Islet precursor cell (in vitro differentiated cells): ENCODE data around the gene ERC2.

ENCODE experiments used
- DNase-seq: peaks from one replicate; pipeline ENCODE4 v3.0.0-alpha.2; 2018

The ERC2 gene

DNA sequence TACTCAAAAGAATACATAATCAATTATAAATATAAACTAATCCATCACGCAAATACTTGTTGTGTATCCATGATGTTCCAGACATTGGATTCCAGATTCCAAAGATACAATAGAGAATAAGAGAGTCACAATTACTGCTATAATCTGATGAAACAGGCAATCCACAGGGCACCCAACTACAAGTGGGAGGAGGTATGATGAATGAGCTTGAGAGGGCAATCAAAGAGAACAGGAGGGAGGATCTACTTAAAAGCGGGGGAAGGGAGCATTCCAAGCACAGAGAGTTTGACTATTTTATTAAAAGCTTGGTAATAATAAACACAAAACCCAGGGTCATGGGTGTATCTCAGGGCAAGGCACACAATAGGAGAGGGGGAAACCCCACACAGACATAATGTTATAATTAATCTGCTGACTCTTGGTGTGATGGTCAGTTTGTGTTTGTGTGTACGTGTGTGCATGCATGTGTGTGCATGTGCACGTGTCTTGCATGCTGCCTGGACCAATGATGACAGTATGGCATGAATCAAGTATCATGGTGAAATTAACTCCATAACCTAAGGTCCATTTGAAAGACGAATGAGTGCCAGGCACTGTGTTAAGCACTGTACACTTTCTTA, 655.8 kb downstream of the ERC2 start:
- no peak for DNase-seq

DNA sequence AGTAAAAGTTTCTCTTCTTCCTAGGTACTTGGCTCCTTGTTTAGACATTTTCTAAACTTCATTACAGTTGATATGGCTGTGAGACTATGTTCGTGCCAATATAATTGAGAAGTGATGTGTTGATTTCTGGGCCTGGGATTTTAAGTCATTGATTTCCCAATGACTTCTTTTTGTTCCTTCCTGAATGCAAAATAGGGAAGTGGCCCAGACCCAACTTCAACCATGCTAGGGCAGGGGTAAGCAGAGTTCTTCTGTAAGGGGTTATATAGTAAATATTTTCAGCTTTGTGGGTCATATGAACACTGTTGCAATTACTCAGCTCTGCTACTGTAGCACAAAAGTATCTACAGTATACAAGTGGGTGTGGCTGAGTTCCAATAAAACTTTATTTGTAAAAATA, 661.1 kb downstream of the ERC2 start:
- DNase-seq, result no peak

DNA sequence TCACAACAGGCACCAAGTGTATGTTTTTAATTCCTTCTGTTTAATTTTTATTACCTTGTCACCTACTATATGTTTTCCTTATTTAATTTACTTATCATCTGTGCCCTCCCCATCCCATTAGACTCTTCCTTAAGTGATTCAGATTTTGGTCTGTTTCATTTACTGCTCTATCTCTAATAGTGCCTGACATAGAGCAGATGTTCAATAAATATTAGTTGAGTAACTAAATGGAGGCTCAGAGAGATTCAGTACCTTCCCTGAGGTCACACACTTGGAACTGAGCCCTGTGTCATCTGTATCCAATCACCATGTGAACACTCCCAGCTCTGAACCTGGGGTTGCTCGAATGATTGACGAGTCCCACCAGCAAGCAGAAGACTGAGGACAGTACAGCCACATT, 663.1 kb downstream of the ERC2 start:
- no peak for DNase-seq

DNA sequence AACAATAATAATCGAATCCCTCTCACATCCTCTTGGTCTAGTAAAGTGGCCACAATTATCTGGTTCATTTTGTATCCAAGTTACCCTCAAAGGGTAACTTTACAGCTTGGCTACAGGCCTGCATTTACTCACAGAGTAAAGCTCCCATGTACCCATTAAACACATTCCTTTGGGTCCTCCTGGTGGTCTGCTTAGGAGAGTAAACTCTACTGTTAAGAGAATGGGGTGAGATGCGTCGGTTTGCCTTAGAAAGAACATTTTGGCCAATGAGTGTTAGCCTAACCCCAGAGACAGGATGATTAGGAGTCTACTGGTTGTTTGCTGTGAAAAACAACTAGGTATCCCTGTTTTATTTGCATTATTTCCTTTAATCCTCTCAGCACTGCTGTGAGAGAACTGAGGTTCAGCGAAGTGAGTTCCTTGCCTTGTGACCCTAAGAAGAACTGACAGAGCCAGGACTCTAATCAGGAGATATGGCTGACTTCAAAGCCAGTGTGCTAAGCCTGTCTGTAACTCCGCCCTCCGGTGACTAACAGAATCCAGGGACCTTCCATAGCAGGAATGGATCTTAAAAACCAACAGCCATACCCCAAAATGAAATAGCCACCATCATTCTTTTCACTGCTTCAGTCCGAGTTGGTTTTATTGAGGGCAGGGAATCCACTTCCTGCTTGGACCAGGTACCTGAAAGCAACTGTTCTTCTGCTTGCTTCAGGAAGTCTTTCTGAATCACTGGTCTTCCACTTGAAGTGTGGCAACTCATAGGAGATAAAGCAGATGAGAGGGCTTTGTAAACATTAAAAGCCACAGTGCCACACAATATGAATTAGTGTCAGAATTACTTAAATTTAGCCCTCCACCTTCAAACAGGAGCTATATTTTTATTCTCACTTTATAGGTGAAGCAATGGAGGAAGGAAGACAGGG, 663.8 kb downstream of the ERC2 start:
- DNase-seq, result no peak

DNA sequence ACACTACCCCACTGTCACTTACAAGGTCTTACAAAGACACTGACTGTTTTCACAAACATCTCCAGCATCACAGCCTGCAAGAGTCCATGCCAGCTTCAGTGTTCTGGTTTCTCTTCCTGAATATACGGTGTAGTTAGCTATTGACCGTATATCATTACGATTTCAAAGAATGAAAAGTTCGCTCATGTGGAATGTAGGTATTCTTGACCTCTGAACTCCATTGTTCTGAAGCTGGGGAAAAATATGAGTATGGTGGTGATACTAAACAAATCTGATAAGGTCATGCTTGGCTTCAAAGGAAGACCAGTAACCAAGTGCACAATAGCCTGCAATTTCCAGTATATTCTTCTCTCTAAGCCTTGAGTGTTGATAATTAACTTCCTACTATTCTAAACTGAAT, 665.5 kb downstream of the ERC2 start:
- DNase-seq, result no peak

DNA sequence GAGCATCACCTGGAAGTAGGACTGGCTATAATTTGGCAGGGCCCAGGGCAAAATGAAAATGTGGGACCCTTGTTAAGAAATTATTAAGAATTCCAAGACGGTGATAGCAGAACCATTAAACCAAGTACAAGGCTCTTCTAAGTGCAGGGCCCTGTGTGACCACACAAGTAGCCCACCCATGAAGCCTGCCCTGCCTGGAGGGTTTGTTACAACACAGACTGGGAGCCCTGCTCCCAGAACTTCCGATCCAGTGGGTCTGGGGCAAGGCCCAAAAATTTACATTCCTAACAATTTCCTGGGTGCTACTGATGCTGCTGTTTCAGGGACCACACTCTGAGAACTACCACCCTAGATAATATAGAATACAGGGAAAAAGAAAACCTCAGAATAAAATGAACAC, 666.6 kb downstream of the ERC2 start:
- no peak for DNase-seq

DNA sequence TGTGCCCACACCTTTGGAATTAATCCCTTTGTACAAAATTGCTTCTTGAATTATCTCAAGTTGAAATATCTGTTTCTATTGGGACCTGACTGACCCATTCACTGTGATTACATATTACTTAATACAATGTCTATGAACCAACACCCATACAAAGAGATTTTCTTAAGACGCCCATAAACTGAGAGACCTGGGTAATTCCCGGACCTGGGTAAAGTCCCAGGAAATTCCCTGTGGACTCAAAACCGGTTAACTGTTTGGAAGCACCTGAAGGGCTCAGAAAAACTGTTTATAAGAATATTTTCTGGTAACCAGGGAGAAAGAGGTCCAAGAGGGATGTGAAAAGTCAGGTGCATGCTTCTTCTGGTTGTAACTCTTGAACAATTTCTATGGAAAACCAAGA, 667.2 kb downstream of the ERC2 start:
- DNase-seq, result no peak

DNA sequence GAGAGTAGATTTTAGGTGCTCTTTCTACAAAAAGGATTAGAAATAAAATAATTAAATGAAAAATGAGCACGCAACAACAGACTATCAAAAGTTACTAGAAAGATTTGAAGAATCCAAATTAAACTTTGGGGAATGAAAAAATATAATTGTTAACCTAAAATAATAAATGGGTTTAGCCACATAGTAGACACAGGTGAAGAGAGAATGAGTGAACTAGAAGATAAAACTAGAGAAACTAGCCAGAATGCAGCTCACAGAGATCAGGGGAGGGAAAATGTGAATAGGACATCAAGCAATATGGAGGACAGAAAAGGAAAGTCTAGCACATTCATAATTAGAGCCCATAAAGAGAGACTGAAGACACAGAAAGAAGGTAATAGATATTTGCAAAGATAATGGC, 670.5 kb downstream of the ERC2 start:
- DNase-seq, result no peak

DNA sequence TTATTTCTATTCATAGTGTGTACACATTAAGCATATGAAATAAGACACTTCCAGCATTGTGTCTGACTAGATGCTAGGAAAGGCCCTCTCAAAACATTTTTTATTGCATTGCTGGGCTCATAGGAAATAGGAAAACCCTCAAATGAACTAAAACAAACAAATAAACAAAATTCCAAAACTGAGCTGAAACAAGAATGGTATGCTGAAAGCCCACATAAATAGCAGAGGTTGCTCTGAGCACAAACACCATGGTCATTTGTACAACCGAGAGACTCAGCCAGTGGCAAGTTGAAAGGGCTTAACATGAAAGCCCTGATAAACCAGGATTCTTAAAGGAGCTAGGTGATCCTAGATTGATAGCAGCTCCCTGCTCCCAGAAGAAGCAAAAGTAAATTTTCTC, 671.2 kb downstream of the ERC2 start:
- no peak for DNase-seq

DNA sequence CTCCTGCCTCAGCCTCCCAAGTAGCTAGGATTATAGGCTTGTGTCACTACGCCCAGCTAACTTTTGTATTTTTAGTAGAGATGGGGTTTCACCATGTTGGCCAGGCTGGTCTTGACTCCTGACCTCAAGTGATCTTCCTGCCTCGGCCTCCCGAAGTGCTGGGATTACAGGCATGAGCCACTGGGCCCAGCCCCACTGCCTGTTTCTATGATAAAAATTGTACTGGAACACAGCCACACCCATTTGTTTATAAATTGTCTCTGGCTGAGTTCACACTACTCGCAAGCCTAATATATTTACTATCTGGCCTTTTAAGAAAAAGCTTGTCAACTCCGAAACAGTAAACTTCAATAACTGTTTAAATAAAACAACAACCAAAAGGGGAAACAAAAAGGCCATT, 671.7 kb downstream of the ERC2 start:
- DNase-seq, result no peak

DNA sequence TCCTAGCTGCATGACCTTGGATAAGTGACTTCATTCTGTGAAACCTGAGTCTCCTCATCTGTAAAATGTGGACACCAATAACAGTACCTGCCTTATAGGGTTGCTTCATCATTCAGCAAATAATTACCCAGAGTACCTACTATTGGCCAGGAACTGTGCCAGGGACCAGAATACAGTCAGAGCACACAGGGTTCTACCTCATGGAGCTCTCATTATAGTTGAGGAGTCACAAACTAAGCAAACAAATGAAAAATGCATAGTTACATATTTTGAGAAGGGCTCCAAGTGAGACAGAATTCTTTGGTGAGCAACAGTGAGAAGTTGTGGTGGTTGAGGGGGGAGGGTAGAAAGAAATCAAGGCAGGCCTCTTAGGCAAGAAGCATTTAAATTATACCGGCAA, 672.5 kb downstream of the ERC2 start:
- no peak for DNase-seq

DNA sequence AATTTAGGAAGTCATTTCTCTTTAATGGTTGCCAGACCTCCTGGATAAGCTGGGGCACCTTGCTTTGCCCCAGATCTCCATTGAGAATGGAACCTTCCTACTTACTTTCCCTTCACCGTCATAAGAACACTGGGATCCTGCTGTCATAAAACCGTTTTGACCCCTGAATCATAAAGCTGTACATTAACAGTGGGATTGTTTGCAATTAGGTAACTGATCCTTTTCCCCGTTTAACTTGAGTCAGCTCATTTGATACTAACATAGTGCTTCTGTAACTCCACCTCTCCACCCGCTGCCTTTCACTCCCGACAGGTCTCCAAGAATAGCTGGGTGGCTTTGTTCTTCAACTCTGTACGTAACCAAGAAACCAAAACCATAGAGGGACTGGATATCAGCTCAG, 673.0 kb downstream of the ERC2 start:
- DNase-seq, result no peak

DNA sequence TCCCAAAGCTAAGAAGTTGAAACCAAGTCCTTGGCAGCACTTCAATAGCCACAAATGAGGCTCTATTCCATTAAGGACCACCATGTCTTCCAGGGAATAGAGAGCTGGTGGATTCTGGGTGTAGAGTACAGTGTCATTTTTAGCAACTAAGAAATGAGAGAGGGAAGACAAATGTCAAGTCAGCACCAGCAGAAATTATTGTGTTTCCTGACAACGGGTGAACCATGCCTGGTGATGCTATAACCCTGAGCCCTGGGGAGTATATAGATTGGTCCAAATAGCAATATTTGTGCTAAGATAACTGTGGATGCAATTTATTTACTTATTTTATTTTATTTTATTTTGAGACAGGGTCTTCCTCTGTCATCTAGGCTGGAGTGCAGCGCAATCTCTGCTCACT, 675.5 kb downstream of the ERC2 start:
- DNase-seq, result no peak

DNA sequence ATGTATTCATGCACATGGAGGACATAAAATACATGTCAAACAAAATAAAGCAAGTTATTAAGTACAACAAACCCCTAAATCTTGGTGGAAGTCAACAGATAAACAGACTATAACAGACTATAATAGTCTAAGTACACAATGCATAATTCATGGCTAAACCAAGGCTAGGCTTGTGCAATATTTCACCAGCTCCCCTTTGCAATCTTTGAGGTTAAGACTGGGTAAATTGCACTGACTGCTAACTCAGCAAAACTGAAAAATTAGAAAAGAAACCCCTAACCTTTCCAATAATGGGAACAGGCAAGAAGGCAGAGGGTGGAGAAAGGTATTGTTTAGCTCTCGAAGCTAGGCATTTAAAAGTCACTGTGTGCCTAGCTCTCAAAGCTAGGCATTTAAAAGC, 676.3 kb downstream of the ERC2 start:
- no peak for DNase-seq

DNA sequence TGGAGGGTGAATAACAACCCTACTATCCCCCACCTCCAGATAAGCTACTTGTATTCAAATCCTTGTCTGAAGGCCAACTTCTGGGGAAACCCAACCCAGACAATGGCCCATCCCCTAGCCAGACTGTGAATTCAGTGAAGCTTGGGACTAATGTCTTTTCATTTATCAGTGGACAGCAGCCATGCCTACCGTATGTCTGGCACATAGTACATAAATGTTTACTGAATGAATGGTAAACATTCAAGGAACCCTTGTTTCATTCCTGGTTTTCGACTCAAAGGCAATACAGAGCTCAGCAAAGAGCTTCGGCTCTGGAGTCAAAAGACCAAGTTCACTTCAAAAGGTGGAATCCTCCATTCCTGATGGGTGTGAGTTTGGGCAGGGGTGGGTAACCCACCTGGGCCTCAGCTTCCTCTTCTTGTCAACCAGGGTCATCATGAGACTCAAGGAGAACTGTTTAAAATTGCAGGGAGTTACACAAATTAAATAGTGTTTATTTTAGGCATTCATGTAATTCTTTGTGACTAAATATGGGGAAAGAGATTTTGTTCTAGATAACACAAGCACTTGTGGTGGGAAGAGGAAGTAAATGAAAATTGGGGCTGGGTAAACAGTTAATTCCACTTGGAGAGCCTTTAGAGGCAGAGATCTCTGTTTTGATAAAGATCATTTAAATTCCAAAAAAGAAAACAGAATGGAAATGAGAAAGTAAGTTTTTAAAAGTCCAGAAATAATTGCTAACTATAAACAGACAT, 677.5 kb downstream of the ERC2 start:
- no peak for DNase-seq

DNA sequence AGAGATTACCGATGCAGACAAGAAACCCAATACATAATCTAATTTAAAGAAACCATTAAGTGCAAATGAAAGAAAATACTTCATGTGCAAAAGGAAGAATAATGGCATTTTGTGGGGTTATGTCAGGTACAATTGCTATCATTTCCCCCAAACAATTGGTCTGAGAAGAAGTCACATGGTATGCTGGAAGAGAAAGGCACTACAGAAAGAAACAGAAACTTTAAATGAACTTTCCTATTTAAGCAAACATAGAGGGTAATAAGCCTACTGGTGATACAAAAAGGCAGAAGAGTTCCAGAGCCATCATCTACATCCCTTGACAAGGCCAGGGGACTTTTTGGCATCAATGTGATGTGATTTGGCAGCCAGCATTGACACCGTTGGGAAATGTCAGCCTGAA, 678.8 kb downstream of the ERC2 start:
- no peak for DNase-seq

DNA sequence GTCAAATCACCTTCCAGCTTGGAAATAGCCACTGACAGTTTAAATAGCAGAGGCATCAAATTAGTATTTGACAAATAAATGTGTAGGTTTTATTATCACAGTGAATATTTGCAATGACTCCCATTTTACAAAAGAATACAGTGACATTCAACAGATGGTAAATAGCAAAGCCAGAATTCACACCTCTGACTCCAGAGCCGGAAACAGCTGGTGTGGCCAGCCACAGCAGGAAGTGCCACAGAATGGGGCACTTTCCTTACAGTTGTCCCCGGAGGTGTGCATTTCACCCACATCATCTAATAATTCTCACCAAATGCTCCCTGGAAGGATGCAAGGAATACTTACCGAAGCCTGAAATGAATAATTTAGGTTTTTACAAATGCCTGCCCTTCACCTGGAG, 685.5 kb downstream of the ERC2 start:
- DNase-seq, result no peak

DNA sequence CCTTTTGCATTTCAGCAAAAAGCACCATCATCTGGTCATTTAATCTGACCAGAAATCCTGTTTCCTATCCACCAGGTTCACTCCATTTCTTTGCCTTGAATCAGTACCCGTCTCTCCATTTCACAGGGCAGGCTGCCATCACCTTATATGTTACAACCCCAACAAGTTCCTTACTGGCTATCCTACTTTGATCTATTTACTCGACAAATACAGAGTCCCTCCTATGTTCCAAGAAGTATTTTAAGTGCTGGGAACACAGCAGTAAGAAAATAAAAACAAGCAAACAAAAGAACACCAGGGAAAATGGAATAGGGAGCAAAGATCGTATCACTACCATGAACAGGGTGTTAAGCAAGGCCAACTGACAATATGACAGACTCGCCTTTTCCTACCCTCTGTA, 685.9 kb downstream of the ERC2 start:
- no peak for DNase-seq

DNA sequence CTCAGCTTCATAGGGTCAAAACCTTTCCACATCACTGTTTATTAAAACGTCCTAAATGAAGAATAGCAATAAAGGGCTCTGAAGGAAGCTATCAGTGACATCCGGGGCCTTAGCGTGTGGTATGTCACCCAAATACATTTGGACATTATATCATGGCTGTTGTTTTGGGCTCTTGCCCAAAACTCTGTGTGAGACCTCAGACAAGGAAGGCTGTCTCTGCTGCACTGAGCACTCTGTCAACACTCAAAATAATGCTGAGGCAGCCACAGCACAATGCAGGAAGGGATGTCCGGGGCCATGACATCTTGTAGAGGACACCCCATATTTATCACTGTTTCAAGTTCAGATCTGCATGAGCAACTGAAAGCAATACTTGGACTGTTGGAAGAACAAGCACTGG, 687.4 kb downstream of the ERC2 start:
- DNase-seq, result no peak

DNA sequence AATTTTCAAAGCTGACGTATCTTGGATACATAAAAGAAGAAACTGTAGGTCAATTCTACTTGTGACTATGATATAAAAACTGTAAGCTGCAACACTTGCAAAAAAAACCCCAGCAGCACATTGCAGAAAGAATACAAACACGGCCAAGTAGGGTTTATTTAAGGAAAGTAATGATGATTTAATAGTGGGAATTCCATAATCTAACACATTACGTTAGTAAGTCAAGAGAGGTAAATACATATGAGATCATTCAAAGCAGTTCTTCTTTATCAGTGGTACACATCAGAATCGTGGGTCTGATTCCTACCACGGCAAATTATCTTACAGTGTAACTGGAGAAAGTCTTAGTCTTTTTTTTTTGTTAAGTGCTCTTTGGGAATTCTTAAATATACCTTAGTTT, 688.7 kb downstream of the ERC2 start:
- DNase-seq, result no peak

DNA sequence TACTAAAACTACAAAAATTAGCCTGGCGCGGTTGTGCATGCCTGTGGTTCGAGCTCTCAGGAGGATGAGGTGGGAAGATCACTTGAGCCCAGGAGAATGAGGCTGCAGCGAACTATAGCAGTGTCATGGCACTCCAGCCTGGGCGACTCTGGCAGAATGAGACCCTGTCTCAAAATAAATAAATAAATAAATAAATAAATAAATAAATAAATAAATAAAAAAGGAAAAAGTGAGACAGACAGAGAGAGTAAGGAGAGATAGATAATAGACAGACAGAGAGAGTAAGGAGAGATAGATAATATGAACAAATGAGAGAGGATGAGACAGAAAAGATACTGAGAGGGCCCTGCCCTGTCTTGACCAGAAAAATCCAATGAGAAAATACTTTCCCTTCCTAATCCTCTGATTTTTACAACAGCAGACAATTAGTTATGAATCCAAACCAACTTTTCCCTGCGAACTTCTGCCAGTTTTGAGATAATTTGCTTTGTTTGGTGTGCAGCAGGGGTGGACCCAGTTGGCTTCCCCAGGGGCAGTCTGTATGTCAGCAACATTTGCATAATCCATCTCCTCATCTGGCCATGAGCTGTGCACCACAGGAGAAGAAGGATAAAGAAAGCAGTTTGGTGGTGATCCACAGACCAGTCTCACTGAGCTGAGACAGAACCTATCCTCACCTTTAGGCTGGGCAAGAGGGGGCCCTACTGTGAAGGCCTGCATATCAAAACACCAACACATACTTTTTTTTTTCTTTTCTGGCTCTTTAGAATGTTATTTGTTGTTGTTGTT, 692.7 kb downstream of the ERC2 start:
- no peak for DNase-seq

DNA sequence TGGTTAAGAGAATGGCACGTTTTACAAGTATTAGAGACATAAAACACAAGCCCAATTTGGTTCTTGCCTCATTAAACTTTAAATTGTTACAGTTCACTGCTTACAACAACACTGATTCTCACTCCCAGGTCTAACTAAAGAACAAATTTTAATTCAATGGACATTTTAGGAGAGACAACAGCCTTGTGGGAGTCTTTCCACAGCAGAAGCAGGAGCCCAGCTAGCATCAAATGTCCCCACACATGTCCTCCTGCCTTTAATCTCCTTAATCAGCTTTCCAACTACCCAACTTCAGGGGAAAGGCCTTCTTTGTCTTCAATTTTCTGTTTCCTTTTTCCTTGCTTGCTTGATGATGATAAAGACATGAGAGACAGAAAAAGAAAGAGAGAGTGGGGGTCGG, 693.4 kb downstream of the ERC2 start:
- DNase-seq, result no peak

DNA sequence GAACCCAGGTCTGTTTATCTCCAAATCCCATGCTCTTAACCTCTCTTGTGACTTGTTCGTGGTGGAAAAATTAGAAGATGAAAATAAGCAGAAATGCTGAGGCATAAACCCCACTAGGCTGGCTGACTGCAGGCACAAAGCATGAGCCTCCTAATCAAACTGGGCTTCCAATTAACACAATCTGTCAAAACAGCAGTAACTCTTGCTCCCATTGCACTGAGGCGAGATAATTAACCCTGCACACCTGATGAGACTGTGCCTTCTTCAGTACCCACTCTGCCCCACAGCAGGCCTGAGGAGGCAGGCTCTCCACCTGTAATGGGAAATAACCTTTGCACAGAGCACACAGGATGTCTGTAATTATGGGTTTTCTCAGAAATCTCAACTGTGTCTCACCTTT, 696.8 kb downstream of the ERC2 start:
- no peak for DNase-seq
